ENCODE data around the gene RUFY3. TPM values are rescaled to one million over a fixed set of nuclear protein-coding genes. Genes with fewer than 3 reads are reported as not detected.
"Not testable (repeated sequence)": the region's sequence is repeated elsewhere in the genome, so short reads cannot be mapped to it uniquely, and the experiment has no call there.

Gene RUFY3
- total RNA-seq, 1 donor from 2014 or later, result 30.0 TPM

- DNase-seq (ENCODE audit: extremely low read depth, low read depth, low spot score), result not testable (repeated sequence)
These were observed 47.6 kb downstream of the RUFY3 start for GRCh38 chr4:70769396-70769795.

DNA sequence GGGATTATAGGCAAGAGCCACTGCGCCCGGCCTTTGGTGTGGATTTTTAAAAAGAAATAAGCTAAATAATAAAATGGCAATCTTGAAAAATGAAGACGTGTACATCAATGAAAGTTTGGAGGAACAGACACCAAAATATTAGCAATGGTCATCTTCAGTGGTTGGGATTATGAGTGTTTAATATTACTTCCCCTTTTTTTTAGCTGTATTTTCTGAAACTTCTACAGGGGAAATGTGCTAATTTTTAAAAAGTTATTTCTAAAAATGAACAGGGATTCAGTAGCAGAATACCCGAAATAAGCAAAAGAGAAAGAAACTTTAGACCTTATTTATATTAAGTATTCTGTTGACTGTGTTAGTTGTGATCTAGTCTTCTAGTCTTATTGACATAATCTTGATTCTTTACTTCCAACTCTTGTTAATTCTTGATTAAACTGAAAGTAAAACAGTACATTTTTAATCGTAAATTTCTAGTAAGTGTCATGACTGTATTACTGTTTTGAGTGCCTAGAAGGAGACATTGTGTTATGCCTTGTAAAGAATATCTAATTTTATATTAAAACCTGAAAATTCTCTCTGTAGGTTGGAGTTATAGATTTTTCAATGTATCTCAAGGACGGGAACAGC is 51.3 kb downstream of the RUFY3 start:
- DNase-seq (ENCODE audit: extremely low read depth, low read depth, low spot score), result no peak

GRCh38 chr4:70778888-70779422 is 57.2 kb downstream of the RUFY3 start:
- DNase-seq (ENCODE audit: extremely low read depth, low read depth, low spot score), result peak; percentile 65

- no peak for DNase-seq (ENCODE audit: extremely low read depth, low read depth, low spot score)
These were observed 61.3 kb downstream of the RUFY3 start for GRCh38 chr4:70783096-70783495.

DNA sequence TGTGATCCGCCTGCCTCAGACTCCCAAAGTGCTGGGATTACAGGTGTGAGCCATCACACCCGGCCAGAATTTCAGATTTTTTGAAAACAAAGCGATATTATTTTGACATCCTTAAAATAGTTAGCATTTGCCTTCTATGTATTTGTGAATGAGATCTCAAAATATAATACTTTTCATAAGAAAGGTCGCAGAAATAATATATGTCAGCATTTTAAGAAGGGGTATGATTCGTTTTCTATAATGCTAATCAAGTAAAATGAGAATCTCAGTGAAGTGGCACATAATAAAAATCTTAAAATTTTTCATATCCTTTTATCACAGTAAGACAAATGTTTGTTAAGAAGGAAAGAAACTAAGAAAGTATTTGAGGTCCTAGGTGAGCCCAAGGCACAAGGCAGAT is 65.7 kb downstream of the RUFY3 start:
- no peak for DNase-seq (ENCODE audit: extremely low read depth, low read depth, low spot score)

- DNase-seq (ENCODE audit: extremely low read depth, low read depth, low spot score), result no peak
These were observed 67.0 kb downstream of the RUFY3 start for GRCh38 chr4:70788733-70789132.

- no peak for DNase-seq (ENCODE audit: extremely low read depth, low read depth, low spot score)
These were observed 71.9 kb downstream of the RUFY3 start for GRCh38 chr4:70793626-70794025.

- DNase-seq (ENCODE audit: extremely low read depth, low read depth, low spot score), result no peak
These were observed 79.6 kb downstream of the RUFY3 start for GRCh38 chr4:70801265-70801809.

GRCh38 chr4:70802928-70803580 is 81.3 kb downstream of the RUFY3 start:
- no peak for DNase-seq (ENCODE audit: extremely low read depth, low read depth, low spot score)

DNA sequence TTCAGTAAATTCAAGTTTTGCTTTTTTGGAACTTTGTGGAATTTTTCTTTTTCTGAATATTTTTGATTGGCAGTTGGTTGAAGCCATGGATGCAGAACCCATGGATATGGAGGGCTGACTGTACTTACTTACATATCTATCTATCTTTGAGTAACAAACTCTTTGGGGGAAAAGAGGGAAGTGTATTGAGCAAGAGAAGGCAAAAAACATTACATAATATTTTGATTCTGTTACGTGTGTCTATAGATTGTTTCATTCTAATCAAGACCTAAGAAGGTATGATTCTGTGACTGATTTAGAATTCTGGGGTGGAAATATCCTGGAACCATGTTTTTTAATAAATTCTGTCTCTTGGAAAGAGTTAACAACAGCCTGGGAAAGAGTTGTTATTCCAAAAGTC is 86.4 kb downstream of the RUFY3 start:
- DNase-seq (ENCODE audit: extremely low read depth, low read depth, low spot score), result no peak

- no peak for DNase-seq (ENCODE audit: extremely low read depth, low read depth, low spot score)
These were observed 93.6 kb downstream of the RUFY3 start for GRCh38 chr4:70815370-70815769.

DNA sequence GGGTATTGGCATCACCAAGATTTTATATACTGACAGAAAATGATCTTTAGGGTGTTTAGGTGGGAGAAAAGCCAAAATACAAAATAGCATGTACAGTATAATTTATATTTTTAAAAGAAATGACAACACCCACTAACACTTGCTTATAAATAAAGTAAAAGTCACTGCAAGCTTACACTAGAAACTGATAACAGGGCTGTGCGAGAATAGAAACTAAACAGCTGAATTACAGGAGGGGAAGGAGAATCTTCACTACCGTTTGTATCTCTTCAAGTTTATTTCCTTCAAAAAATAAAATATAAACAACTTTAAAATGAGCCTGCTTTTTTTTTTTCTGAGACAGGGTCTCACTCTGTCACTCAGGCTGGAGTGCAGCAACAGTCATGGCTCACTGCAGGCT is 95.1 kb downstream of the RUFY3 start:
- no peak for DNase-seq (ENCODE audit: extremely low read depth, low read depth, low spot score)

DNA sequence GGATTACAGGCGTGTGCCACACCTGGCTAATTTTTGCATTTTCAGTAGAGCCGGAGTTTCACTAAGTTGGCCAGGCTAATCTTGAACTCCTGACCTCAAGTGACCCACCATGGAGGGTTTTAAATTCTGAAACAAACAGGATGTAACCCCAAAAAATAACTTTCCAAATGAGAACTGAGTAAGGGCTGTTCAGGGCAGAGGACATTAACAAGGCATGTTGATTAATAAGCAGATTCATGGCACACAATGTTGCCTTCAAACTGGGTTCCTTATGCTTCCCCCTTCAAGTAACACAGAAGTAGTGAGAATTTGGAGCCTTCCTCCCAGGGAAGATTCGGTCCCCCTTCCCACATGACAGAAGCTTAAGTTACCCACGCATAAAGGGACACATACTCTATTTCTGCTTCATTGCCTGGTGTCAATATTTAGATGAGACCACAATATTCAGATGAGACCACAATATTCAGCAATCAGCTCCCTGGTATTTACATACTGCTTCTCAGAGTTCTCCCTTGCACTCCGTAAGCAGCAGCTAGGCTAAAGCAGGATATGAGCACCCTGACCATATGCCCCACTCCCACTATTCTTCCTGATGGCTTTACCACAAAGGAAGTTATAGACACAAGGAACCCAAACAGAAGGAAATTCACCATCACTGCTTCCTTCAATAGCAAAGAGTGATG is 96.5 kb downstream of the RUFY3 start:
- DNase-seq (ENCODE audit: extremely low read depth, low read depth, low spot score), result no peak

DNA sequence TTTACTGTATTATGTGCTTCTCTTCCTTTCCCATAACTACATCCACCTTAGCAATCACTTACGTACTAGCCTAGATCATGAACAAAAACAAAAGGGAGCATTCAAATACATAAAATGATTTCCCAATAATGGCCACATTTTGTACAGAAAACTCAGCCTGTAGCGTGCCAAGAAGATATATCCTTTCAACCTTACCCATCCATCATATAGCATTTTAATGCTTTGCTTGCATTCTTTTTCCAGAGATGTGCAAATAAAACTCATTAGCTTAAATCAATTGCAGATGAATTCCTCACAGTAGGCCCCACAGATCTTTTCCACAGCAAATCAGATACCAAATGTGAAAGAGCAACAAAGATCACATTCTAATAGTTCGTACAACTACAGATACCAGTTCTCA is 97.2 kb downstream of the RUFY3 start:
- no peak for DNase-seq (ENCODE audit: extremely low read depth, low read depth, low spot score)

GRCh38 chr4:70829015-70829414 is 107.3 kb downstream of the RUFY3 start:
- no peak for DNase-seq (ENCODE audit: extremely low read depth, low read depth, low spot score)

- no peak for DNase-seq (ENCODE audit: extremely low read depth, low read depth, low spot score)
These were observed 107.7 kb downstream of the RUFY3 start for GRCh38 chr4:70829492-70829891.

DNA sequence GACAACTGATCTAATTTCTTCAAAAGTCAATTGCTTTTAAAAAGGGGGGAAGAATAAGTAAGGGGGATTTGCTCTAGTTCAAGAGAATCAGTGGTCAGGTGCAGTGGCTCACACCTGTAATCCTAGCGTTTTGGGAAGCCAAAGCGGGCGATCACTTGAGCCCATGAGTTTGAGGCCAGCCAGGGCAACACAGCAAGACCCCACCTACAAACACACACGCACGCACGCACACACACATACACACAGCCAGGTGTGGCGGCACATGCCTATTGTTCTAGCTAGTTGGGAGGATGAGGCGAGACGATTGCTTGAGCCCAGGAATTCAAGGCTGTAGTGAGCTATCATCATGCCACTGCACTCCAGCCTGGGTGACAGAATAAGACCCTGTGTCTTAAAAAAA is 108.3 kb downstream of the RUFY3 start:
- no peak for DNase-seq (ENCODE audit: extremely low read depth, low read depth, low spot score)

GRCh38 chr4:70831293-70831692 is 109.5 kb downstream of the RUFY3 start:
- DNase-seq (ENCODE audit: extremely low read depth, low read depth, low spot score), result no peak

GRCh38 chr4:70833675-70834074 is 111.9 kb downstream of the RUFY3 start:
- DNase-seq (ENCODE audit: extremely low read depth, low read depth, low spot score), result no peak

DNA sequence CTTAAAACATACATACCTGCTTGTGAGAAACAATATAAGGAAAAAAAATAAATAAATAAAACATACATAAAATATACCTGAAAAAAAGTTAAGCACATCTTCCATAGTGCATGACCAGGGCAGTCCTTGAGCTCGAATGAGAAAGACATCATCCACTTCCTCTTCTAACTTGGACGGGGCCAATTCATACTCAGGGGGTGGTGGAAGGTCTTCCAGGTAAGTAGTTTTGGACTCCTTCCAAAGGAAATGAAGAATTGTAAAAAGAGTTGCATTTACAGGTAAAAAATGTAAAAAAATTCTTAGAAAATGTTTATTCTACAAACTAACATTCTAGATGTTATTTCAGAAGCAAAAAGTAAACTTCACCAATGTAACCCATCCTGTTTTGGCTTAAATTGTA is 114.3 kb downstream of the RUFY3 start:
- no peak for DNase-seq (ENCODE audit: extremely low read depth, low read depth, low spot score)

DNA sequence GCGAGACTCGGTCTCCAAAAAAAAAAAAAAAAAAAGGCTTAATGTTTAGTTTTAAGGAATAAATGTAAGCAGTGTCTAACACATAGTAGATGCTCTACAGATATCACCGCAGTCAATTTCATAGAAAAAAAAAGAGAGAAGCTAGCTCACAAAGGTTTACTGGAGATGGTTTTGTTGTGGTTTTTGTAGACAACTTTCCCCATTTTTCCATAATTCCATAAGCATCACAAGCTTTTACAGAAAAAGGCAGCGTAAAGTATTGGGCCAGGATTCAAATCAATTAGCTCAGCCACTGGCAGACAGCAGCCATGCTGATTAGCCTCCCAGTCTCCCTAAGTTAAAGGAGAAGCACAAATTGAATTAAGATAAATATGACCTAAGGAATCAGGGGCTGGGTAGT is 116.4 kb downstream of the RUFY3 start:
- DNase-seq (ENCODE audit: extremely low read depth, low read depth, low spot score), result no peak

Data from glomerular endothelial cell (primary cell).